HepG2 (cell line): ENCODE measurements around the gene RNF149. TPM values are rescaled to one million over a fixed set of nuclear protein-coding genes. Genes with fewer than 3 reads are reported as not detected.

ENCODE experiments used
- ARNT2 ChIP-seq: sonication (generic); formaldehyde crosslinking; IDR thresholded peaks from 2 replicates; pipeline ENCODE4 v1.8.0; 2022; ENCODE audit warnings: mild to moderate bottlenecking, low read depth, missing genetic modification reagents, moderate library complexity
- CBX2 ChIP-seq, 2 experiments: fragments of 200-600 bp in 1 of 2; sonication (generic); formaldehyde crosslinking in 1 of 2; IDR thresholded peaks; 2 replicates each; pipeline versions ENCODE4 v1.7.0 to v1.8.1; 2018 to 2022; ENCODE audit warnings: low read depth in 2 of 2, low read length in 1 of 2, mild to moderate bottlenecking in 1 of 2, missing genetic modification reagents in 1 of 2
- DMTF1 ChIP-seq: sonication (generic); formaldehyde crosslinking; IDR thresholded peaks from 2 replicates; pipeline ENCODE4 v1.4.0; 2020; ENCODE audit warnings: mild to moderate bottlenecking, missing genetic modification reagents
- EED ChIP-seq: sonication (generic); formaldehyde crosslinking; IDR thresholded peaks from 2 replicates; pipeline ENCODE4 v1.5.0; 2020; ENCODE audit warnings: mild to moderate bottlenecking, missing genetic modification reagents
- HES4 ChIP-seq: sonication (generic); formaldehyde crosslinking; IDR thresholded peaks from 2 replicates; pipeline ENCODE4 v1.9.0; 2021; ENCODE audit warnings: mild to moderate bottlenecking, missing genetic modification reagents, borderline replicate concordance
- HNF4G ChIP-seq, 2 experiments: sonication (generic) in 1 of 2; formaldehyde crosslinking in 1 of 2; IDR thresholded peaks; 2 replicates each; pipeline versions ENCODE4 v1.4.0 to v1.6.1; 2011 to 2020; ENCODE audit warnings: borderline replicate concordance in 2 of 2, low read depth in 2 of 2, mild to moderate bottlenecking in 2 of 2, low read length in 1 of 2, missing genetic modification reagents in 1 of 2, moderate library complexity in 1 of 2
- NR1H2 ChIP-seq: sonication (generic); formaldehyde crosslinking; IDR thresholded peaks from 2 replicates; pipeline ENCODE4 v1.8.1; 2022; ENCODE audit warnings: low read depth, missing genetic modification reagents, borderline replicate concordance
- RBFOX2 ChIP-seq: fragments of 200-400 bp; formaldehyde crosslinking; IDR thresholded peaks from 2 replicates; pipeline ENCODE4 v1.6.1; 2017; ENCODE audit warnings: low read depth, mild to moderate bottlenecking, low read length
- RBM22 ChIP-seq: fragments of 200-400 bp; formaldehyde crosslinking; optimal IDR thresholded peaks from 2 replicates; pipeline ENCODE3; 2017; ENCODE audit warnings: mild to moderate bottlenecking, low read length, moderate library complexity
- REL ChIP-seq: sonication (generic); formaldehyde crosslinking; conservative IDR thresholded peaks from 2 replicates; pipeline ENCODE4 v1.8.0; 2022; ENCODE audit warnings: mild to moderate bottlenecking, missing genetic modification reagents, moderate library complexity
- SATB2 ChIP-seq: sonication (generic); formaldehyde crosslinking; IDR thresholded peaks from 2 replicates; pipeline ENCODE4 v1.5.0; 2020; ENCODE audit warnings: missing genetic modification reagents
- SRSF4 ChIP-seq: fragments of 200-400 bp; formaldehyde crosslinking; IDR thresholded peaks from one replicate; pipeline ENCODE4 v1.6.1; 2018; ENCODE audit warnings: mild to moderate bottlenecking, low read depth, low read length, moderate library complexity; ENCODE audit not compliant: poor library complexity, severe bottlenecking
- U2AF1 ChIP-seq: fragments of 200-400 bp; formaldehyde crosslinking; optimal IDR thresholded peaks from 2 replicates; pipeline ENCODE3; 2017; ENCODE audit warnings: mild to moderate bottlenecking, low read depth, low read length
- ZBTB7B ChIP-seq: sonication (generic); formaldehyde crosslinking; IDR thresholded peaks from 2 replicates; pipeline ENCODE4 v1.4.0; 2020; ENCODE audit warnings: missing genetic modification reagents
- ZNF18 ChIP-seq: sonication (generic); formaldehyde crosslinking; IDR thresholded peaks from 2 replicates; pipeline ENCODE4 v1.8.0; 2022; ENCODE audit warnings: mild to moderate bottlenecking, missing genetic modification reagents; ENCODE audit not compliant: insufficient replicate concordance
- ZNF282 ChIP-seq: fragments of 450-650 bp; IDR thresholded peaks from 2 replicates; pipeline ENCODE4 v1.6.1; 2018; ENCODE audit not compliant: partially characterized antibody
- ZNF343 ChIP-seq: sonication (generic); formaldehyde crosslinking; IDR thresholded peaks from 2 replicates; pipeline ENCODE4 v1.4.0; 2020; ENCODE audit warnings: mild to moderate bottlenecking, missing genetic modification reagents
- ZNF557 ChIP-seq: sonication (generic); formaldehyde crosslinking; IDR thresholded peaks from 2 replicates; pipeline ENCODE4 v1.4.0; 2020; ENCODE audit warnings: missing genetic modification reagents
- polyA plus RNA-seq, 8 experiments: library from polyadenylated mRNA; depleted of rRNA in 3 of 8; stranded (reverse) in 7 of 8; unstranded in 1 of 8; fragments of >200 nt; fragmentation: Illumina TruSeq in 4 of 8; extraction: Trizol in 4 of 8; gene quantifications; 2 replicates each; pipeline versions ENCODE4 v1.2.1 to v1.2.3, GENCODE V29; 2011 to 2016; ENCODE audit warnings: low read depth in 4 of 8, missing spikeins in 1 of 8, mixed read lengths in 1 of 8; ENCODE audit not compliant: insufficient read depth in 1 of 8
- total RNA-seq, 5 experiments: library from RNA; depleted of rRNA; stranded (reverse); fragments of >200 nt; fragmentation: Illumina TruSeq; extraction: Trizol; gene quantifications; 2 replicates each; pipeline ENCODE4 v1.2.3, GENCODE V29; 2016; ENCODE audit warnings: low read depth in 1 of 5
- TF ChIP-seq, protein P1 (sequence below): sonication (generic); formaldehyde crosslinking; IDR thresholded peaks from 2 replicates; pipeline ENCODE4 v1.5.0; 2020; ENCODE audit warnings: missing genetic modification reagents

Gene RNF149
- total and polyA plus RNA-seq, 2 of the 13 experiments (the other 11 are each of a cell fraction or from before 2014, with no cell fraction given) = 87.6 to 109 TPM

DNA sequence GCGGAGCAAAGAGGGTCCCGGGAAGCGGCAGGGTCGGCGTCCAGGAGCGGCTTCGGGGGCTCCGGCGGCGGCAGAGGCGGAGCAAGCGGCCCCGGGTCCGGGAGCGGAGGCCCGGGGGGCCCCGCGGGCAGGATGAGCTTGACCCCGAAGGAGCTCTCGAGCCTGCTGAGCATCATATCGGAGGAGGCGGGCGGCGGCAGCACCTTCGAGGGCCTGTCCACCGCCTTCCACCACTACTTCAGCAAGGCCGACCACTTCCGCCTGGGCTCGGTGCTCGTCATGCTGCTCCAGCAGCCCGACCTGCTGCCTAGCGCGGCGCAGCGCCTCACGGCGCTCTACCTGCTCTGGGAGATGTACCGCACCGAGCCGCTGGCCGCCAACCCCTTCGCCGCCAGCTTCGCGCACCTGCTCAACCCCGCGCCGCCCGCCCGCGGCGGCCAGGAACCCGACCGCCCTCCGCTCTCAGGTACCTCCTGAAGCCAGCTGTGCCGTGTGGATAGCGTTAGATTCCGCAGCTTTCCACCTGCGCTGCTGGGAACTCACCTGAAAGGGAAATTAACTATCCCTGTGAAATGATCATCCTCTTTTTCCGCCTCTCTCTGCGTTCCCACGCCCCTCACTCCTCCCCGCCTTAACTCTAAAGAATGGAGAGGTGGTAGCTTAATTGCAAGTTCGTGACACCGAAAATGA is 55.3 kb downstream of the RNF149 start (continued):
- TF ChIP-seq, protein P1, sequence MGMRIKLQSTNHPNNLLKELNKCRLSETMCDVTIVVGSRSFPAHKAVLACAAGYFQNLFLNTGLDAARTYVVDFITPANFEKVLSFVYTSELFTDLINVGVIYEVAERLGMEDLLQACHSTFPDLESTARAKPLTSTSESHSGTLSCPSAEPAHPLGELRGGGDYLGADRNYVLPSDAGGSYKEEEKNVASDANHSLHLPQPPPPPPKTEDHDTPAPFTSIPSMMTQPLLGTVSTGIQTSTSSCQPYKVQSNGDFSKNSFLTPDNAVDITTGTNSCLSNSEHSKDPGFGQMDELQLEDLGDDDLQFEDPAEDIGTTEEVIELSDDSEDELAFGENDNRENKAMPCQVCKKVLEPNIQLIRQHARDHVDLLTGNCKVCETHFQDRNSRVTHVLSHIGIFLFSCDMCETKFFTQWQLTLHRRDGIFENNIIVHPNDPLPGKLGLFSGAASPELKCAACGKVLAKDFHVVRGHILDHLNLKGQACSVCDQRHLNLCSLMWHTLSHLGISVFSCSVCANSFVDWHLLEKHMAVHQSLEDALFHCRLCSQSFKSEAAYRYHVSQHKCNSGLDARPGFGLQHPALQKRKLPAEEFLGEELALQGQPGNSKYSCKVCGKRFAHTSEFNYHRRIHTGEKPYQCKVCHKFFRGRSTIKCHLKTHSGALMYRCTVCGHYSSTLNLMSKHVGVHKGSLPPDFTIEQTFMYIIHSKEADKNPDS (CRISPR knock-in tag) = peak; percentile 71; the same call in 1 of the 2 replicates
- TF ChIP-seq SRSF4 = no peak
- peak; percentile 28; the same call in 1 of the 2 replicates for TF ChIP-seq REL
- no peak for TF ChIP-seq DMTF1 (CRISPR knock-in tag)
- TF ChIP-seq U2AF1 = peak; percentile 82
- peak; percentile 42; the same call in 1 of the 2 replicates for TF ChIP-seq HES4
- TF ChIP-seq HNF4G (IDR thresholded peaks at IDR 0.05; ENCODE audit: borderline replicate concordance, low read depth, low read length) = no peak
- TF ChIP-seq HNF4G (CRISPR knock-in tag; IDR thresholded peaks at IDR 0.05; ENCODE audit: borderline replicate concordance, low read depth) = peak; percentile 37; the same call in 1 of the 2 replicates
- TF ChIP-seq CBX2 (IDR thresholded peaks at IDR 0.05; ENCODE audit: low read depth, low read length) = no peak
- peak; percentile 92; the same call in 1 of the 2 replicates for TF ChIP-seq CBX2 (CRISPR knock-in tag; IDR thresholded peaks at IDR 0.05; ENCODE audit: low read depth)
- no peak; the same call in 1 of the 2 replicates for TF ChIP-seq SATB2
- TF ChIP-seq ZNF557 (CRISPR knock-in tag) = peak; percentile 38; the same call in 1 of the 2 replicates
- TF ChIP-seq ZNF282 = no peak
- TF ChIP-seq ARNT2 (CRISPR knock-in tag) = 0 out of 2 replicates have a peak, but pooled peaks have one; percentile 58
- peak; percentile 10; the same call in 1 of the 2 replicates for TF ChIP-seq EED (CRISPR knock-in tag)
- 0 out of 2 replicates have a peak, but pooled peaks have one; percentile 1 for TF ChIP-seq ZNF343
- TF ChIP-seq ZBTB7B (CRISPR knock-in tag) = 0 out of 2 replicates have a peak, but pooled peaks have one; percentile 27
- TF ChIP-seq NR1H2 = 0 out of 2 replicates have a peak, but pooled peaks have one; percentile 22
- TF ChIP-seq ZNF18 (CRISPR knock-in tag) = peak; percentile 29
- no peak for TF ChIP-seq RBM22
- TF ChIP-seq RBFOX2 = peak; percentile 82
